ENCODE data around the gene HM13. TPM values are rescaled to one million over a fixed set of nuclear protein-coding genes. Genes with fewer than 3 reads are reported as not detected.
"Not testable (repeated sequence)": the region's sequence is repeated elsewhere in the genome, so short reads cannot be mapped to it uniquely, and the experiment has no call there.

Gene HM13
- total and polyA plus RNA-seq, 5 donors from 2014 or later = 111 to 142 (median 134) TPM

DNA sequence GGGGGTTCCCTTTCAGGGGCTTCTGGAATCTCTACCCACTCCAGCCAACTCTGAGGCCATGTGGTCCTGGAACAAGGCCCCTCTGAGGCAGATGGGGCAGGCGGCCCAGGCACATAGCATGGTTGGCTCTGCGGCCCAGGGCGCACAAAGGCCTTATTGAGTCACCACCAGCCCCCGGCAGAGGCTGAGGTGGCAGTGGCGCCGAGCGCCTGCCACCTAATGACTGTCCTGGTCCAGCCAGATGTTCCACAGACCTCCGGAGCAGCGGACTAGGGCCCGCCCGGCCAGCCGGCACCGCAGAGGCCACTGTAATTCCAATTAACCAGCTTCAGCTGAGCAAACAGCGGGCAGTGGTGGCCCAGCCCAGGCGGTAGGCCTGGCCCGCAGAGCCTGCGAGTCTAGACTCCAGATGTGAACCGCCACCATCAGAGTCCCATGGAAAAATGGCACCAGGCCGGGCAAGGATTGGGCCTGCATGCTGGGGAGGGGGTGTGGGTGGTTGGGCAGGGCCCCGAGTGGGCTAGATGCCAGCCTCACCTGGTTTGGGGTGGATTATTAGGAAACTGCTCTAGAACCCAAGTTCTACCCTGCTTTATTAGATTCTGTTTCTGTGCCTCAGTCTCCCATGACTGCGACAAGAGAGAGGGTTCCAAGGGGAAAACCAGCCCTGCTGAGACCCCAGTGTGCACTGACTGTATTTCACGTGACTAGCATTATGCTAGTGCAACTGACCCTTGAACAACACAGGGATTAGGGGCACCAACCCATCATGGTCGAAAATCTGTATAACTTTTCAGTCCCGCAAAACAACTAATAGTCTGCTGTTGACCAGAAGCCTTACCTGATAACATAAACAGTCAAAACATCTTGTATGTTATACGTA lies 56.7 kb downstream of the HM13 start:
- peaks cover 5% of the 10 kb centered on the region for H3K36me3 ChIP-seq (ENCODE audit: control insufficient read depth, insufficient read depth, low read length)
- no peak for DNase-seq
- H3K27ac ChIP-seq (ENCODE audit: insufficient read depth, low read length, poor library complexity, severe bottlenecking) = no peak overlapping the region
- H3K4me3 Mint-ChIP-seq = peak overlapping the region; percentile 64 to 89 (median 83)
- H3K9me3 ChIP-seq (ENCODE audit: control insufficient read depth in 2 of 2, low read length in 2 of 2) = no peaks in the 10 kb centered on the region
- no peak overlapping the region for H3K4me3 ChIP-seq (ENCODE audit: low read depth, low read length)
- peaks cover 21% of the 10 kb centered on the region for H3K4me1 ChIP-seq (ENCODE audit: control insufficient read depth, insufficient read depth, low read length, poor library complexity, severe bottlenecking)
- H3K27me3 ChIP-seq (ENCODE audit: control insufficient read depth, insufficient read depth, low read length) = no peaks in the 10 kb centered on the region
- H3K27me3 Mint-ChIP-seq = no peaks in the 10 kb centered on the region
- H3K4me1 Mint-ChIP-seq = peaks cover 0 to 32% (median 23%) of the 10 kb centered on the region in 4 donors
- H3K27ac Mint-ChIP-seq = peak overlapping the region in 2 of 3 donors; percentile 80 to 90
- no peaks in the 10 kb centered on the region for H3K9me3 Mint-ChIP-seq
- peaks cover 3% of the 10 kb centered on the region for H3K36me3 Mint-ChIP-seq
- ATAC-seq (ENCODE audit: low read depth in 2 of 2) = no peak

- H3K27me3 Mint-ChIP-seq = no peaks in the 10 kb centered on the region
- H3K27me3 ChIP-seq (ENCODE audit: control insufficient read depth, insufficient read depth, low read length) = no peaks in the 10 kb centered on the region
- no peaks in the 10 kb centered on the region for H3K9me3 ChIP-seq (ENCODE audit: control insufficient read depth in 2 of 2, low read length in 2 of 2)
- H3K36me3 Mint-ChIP-seq = peaks cover 3% of the 10 kb centered on the region
- peaks cover under 1 to 32% (median 21%) of the 10 kb centered on the region in 4 donors for H3K4me1 Mint-ChIP-seq
- DNase-seq (peak in 1 of 3 donors; percentile 30), ATAC-seq (ENCODE audit: low read depth in 2 of 2) (no peak)
- H3K4me1 ChIP-seq (ENCODE audit: control insufficient read depth, insufficient read depth, low read length, poor library complexity, severe bottlenecking) = peaks cover 15% of the 10 kb centered on the region
- H3K9me3 Mint-ChIP-seq = no peaks in the 10 kb centered on the region
- H3K4me3 Mint-ChIP-seq = peak overlapping the region; percentile 85 to 93 (median 88)
- H3K27ac Mint-ChIP-seq = peak overlapping the region; percentile 90 to 96 (median 93)
- peaks cover 2% of the 10 kb centered on the region for H3K36me3 ChIP-seq (ENCODE audit: control insufficient read depth, insufficient read depth, low read length)
- peak overlapping the region; percentile 75 for H3K4me3 ChIP-seq (ENCODE audit: low read depth, low read length)
- peak overlapping the region; percentile 78 for H3K27ac ChIP-seq (ENCODE audit: insufficient read depth, low read length, poor library complexity, severe bottlenecking)
Observed at GRCh38 chr20:31572042-31572700, 57.9 kb downstream of the HM13 start.

GRCh38 chr20:31572701-31573554 lies 58.7 kb downstream of the HM13 start:
- ATAC-seq (ENCODE audit: low read depth in 2 of 2) (peak; percentile 90), DNase-seq (peak; percentile 76 to 88 (median 83))
- Mint-ChIP-seq H3K4me1 (peaks cover 5 to 36% (median 22%) of the 10 kb centered on the region in 4 donors), H3K9me3 (peaks cover 0 to 1% (median 0%) of the 10 kb centered on the region in 7 donors), H3K36me3 (peaks cover 2% of the 10 kb centered on the region), H3K27me3 (no peaks in the 10 kb centered on the region), H3K4me3 (peak overlapping the region; percentile 85 to 96 (median 90)), H3K27ac (peak overlapping the region; percentile 91 to 96 (median 95))
- Histone ChIP-seq H3K27me3 (ENCODE audit: control insufficient read depth, insufficient read depth, low read length) (no peaks in the 10 kb centered on the region), H3K4me3 (ENCODE audit: low read depth, low read length) (peak overlapping the region; percentile 78), H3K4me1 (ENCODE audit: control insufficient read depth, insufficient read depth, low read length, poor library complexity, severe bottlenecking) (peaks cover 15% of the 10 kb centered on the region), H3K27ac (ENCODE audit: insufficient read depth, low read length, poor library complexity, severe bottlenecking) (peak overlapping the region; percentile 78), H3K36me3 (ENCODE audit: control insufficient read depth, insufficient read depth, low read length) (peaks cover 2% of the 10 kb centered on the region), H3K9me3 (ENCODE audit: control insufficient read depth in 2 of 2, low read length in 2 of 2) (no peaks in the 10 kb centered on the region)

DNA sequence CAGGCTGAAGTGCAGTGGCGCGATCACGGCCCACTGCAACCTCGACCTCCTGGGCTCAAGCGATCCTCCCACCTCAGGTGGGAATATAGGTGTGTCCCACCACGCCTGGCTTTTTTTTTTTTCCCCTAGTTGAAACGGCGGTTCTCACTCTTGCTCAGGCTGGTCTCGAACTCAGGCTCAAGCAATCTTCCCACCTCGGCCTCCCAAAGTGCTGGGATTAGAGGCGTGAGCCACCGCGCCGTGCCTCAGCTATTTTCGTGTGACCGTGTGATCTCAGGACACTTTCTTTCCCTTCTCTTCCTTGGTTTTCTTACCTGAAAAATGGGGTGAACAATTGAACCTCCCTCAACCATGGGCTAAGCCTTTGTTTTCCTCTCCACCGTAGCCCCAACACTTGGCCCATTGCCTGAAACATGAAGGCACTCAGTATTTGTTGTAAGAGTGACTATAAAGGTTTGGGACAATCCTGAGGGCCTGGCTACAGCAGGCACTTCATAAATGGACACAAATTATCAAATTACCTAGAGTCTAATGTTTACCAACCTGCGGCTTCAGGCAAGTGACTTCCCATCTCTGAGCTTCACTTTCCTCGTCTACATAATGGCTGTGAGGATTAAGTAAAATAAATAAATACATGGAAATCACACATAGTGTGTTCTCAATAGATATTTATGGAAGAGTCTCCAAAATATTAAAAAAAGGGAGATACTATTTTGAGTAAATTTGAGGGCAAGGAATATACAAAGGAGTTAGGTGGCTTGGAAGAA lies 59.5 kb downstream of the HM13 start:
- H3K27ac ChIP-seq (ENCODE audit: insufficient read depth, low read length, poor library complexity, severe bottlenecking) = peak overlapping the region; percentile 78
- Mint-ChIP-seq H3K36me3 (no peaks in the 10 kb centered on the region), H3K9me3 (peaks cover 0 to 3% (median 0%) of the 10 kb centered on the region in 7 donors), H3K27me3 (no peaks in the 10 kb centered on the region), H3K4me1 (peaks cover 5 to 37% (median 21%) of the 10 kb centered on the region in 4 donors), H3K27ac (peak overlapping the region; percentile 83 to 95 (median 91)), H3K4me3 (peak overlapping the region; percentile 85 to 96 (median 90))
- no peak for DNase-seq
- H3K4me1 ChIP-seq (ENCODE audit: control insufficient read depth, insufficient read depth, low read length, poor library complexity, severe bottlenecking) = peaks cover 15% of the 10 kb centered on the region
- H3K27me3 ChIP-seq (ENCODE audit: control insufficient read depth, insufficient read depth, low read length) = no peaks in the 10 kb centered on the region
- H3K9me3 ChIP-seq (ENCODE audit: control insufficient read depth in 2 of 2, low read length in 2 of 2) = no peaks in the 10 kb centered on the region
- no peak for ATAC-seq (ENCODE audit: low read depth in 2 of 2)
- peak overlapping the region; percentile 78 for H3K4me3 ChIP-seq (ENCODE audit: low read depth, low read length)
- no peaks in the 10 kb centered on the region for H3K36me3 ChIP-seq (ENCODE audit: control insufficient read depth, insufficient read depth, low read length)

DNA sequence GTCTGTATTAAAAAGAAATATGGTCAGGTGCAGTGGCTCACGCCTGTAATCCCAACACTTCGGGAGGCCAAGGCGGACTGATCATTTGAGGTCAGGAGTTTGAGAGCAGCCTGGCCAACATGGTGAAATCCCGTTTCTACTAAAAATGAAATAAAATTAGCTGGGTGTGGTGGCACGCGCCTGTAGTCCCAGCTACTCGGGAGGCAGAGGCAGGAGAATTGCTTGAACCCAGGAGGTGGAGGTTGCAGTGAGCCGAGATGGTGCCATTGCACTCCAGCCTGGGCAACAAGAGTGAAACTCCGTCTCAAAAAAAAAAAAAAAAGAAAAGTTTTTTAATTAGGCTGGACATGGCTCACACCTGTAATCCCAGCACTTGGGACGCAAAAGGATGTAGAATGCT lies 60.7 kb downstream of the HM13 start:
- not testable (repeated sequence) for H3K9me3 Mint-ChIP-seq

DNA sequence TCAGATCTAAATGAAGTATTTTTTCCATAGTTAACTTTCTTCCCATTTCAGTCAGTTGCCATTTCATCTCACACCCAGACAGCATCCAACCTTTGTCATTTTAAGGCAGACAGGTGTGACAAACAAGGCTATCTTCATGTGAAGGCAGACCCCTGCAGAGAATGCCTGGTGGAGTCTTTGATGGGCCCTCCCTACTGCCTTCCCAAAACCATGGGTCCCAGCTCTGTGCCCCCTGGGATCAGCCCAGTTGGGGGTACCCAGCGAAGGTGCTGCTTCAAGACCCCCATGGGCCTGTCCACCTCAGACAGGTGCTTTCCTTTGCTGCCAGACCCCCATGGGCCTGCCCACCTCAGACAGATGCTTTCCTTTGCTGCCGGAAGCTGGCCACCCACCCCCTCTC lies 62.5 kb downstream of the HM13 start:
- Histone ChIP-seq H3K4me1 (ENCODE audit: control insufficient read depth, insufficient read depth, low read length, poor library complexity, severe bottlenecking) (peaks cover 15% of the 10 kb centered on the region), H3K27me3 (ENCODE audit: control insufficient read depth, insufficient read depth, low read length) (no peaks in the 10 kb centered on the region), H3K4me3 (ENCODE audit: low read depth, low read length) (no peak overlapping the region), H3K27ac (ENCODE audit: insufficient read depth, low read length, poor library complexity, severe bottlenecking) (no peak overlapping the region), H3K9me3 (ENCODE audit: control insufficient read depth in 2 of 2, low read length in 2 of 2) (no peaks in the 10 kb centered on the region), H3K36me3 (ENCODE audit: control insufficient read depth, insufficient read depth, low read length) (no peaks in the 10 kb centered on the region)
- no peaks in the 10 kb centered on the region for H3K36me3 Mint-ChIP-seq
- H3K4me3 Mint-ChIP-seq = peak overlapping the region in 1 of 4 donors; percentile 51
- H3K27me3 Mint-ChIP-seq = peaks cover 8% of the 10 kb centered on the region
- ATAC-seq (ENCODE audit: low read depth in 2 of 2) (no peak), DNase-seq (no peak)
- peaks cover 0 to 3% (median 0%) of the 10 kb centered on the region in 7 donors for H3K9me3 Mint-ChIP-seq
- H3K27ac Mint-ChIP-seq = no peak overlapping the region
- H3K4me1 Mint-ChIP-seq = peaks cover 5 to 25% (median 18%) of the 10 kb centered on the region in 4 donors

More for the DNA sequence above, 60.7 kb downstream of the HM13 start:
- H3K9me3 ChIP-seq (ENCODE audit: control insufficient read depth in 2 of 2, low read length in 2 of 2); ATAC-seq (ENCODE audit: low read depth in 2 of 2); H3K27me3 Mint-ChIP-seq; H3K4me3 Mint-ChIP-seq; H3K27me3 ChIP-seq (ENCODE audit: control insufficient read depth, insufficient read depth, low read length); H3K4me3 ChIP-seq (ENCODE audit: low read depth, low read length); H3K27ac ChIP-seq (ENCODE audit: insufficient read depth, low read length, poor library complexity, severe bottlenecking); H3K36me3 Mint-ChIP-seq; DNase-seq; H3K36me3 ChIP-seq (ENCODE audit: control insufficient read depth, insufficient read depth, low read length); H3K27ac Mint-ChIP-seq: not testable (repeated sequence)
- H3K4me1 Mint-ChIP-seq = peaks cover 5 to 32% (median 21%) of the 10 kb centered on the region in 4 donors
- H3K4me1 ChIP-seq (ENCODE audit: control insufficient read depth, insufficient read depth, low read length, poor library complexity, severe bottlenecking) = peaks cover 15% of the 10 kb centered on the region
